Measurements from ENCODE around the gene YY1AP1. TPM values are rescaled to one million over a fixed set of nuclear protein-coding genes. Genes with fewer than 3 reads are reported as not detected.
"Not testable (repeated sequence)": the region's sequence is repeated elsewhere in the genome, so short reads cannot be mapped to it uniquely, and the experiment has no call there.

The YY1AP1 gene
- polyA plus RNA-seq, 3 donors, result 14.0 to 93.4 (median 24.3) TPM

GRCh38 chr1:155717041-155717440 lies 28.5 kb upstream of the YY1AP1 start:
- 100% methylated on average over 4 of the region's 7 CpGs for WGBS (ENCODE audit: insufficient coverage)
- intact Hi-C loops (cut with micrococcal nuclease), result no loop called here
- no peaks in the 10 kb centered on the region for H3K79me2 ChIP-seq (ENCODE audit: insufficient read depth, low read length)
- H2AFZ ChIP-seq (ENCODE audit: insufficient read depth, low read depth, low read length, poor library complexity, severe bottlenecking), result no peak overlapping the region
- DNase-seq, result no peak
- no peak for TF ChIP-seq CTCF (IDR thresholded peaks at IDR 0.05)
- no peak overlapping the region for H3K9ac ChIP-seq (ENCODE audit: insufficient read depth, low read length, poor library complexity, severe bottlenecking)
- peaks cover 27 to 74% of the 10 kb centered on the region in 2 donors for H3K36me3 ChIP-seq (replicated peaks in 1 of 2; ENCODE audit: control insufficient read depth in 1 of 2, insufficient read depth in 2 of 2, low read length in 2 of 2)
- no peaks in the 10 kb centered on the region for H3K27me3 ChIP-seq (ENCODE audit: control insufficient read depth in 2 of 2, insufficient read depth in 2 of 2, low read length in 2 of 2)
- no peak overlapping the region for H3K4me2 ChIP-seq (replicated peaks; ENCODE audit: extremely low read depth, low read length, poor library complexity, severe bottlenecking)
- Mint-ChIP-seq H3K4me1 (peaks cover 2% of the 10 kb centered on the region), H3K9me3 (peaks cover 0 to 2% (median 0%) of the 10 kb centered on the region in 7 donors), H3K36me3 (peaks cover 40 to 77% of the 10 kb centered on the region in 2 donors), H3K27ac (no peak overlapping the region), H3K4me3 (no peak overlapping the region), H3K27me3 (ENCODE audit: low read depth in 3 of 3) (no peaks in the 10 kb centered on the region)
- H4K20me1 ChIP-seq (ENCODE audit: insufficient read depth, low read length), result no peaks in the 10 kb centered on the region
- H3K4me3 ChIP-seq (replicated peaks in 1 of 3; ENCODE audit: low read depth in 2 of 3, low read length in 3 of 3), result no peak overlapping the region
- no peaks in the 10 kb centered on the region for H3K4me1 ChIP-seq (ENCODE audit: control insufficient read depth in 1 of 2, insufficient read depth in 2 of 2, low read length in 2 of 2)
- peak overlapping the region in 1 of 2 donors; percentile 3 for H3K27ac ChIP-seq (ENCODE audit: low read depth in 1 of 2, low read length in 2 of 2)
- H3K9me3 ChIP-seq (replicated peaks in 1 of 2; ENCODE audit: control insufficient read depth in 1 of 2, insufficient read depth in 1 of 2, low read length in 2 of 2), result no peaks in the 10 kb centered on the region

GRCh38 chr1:155715777-155716176 lies 27.2 kb upstream of the YY1AP1 start:
- no peak overlapping the region for H3K4me3 Mint-ChIP-seq
- H3K4me1 Mint-ChIP-seq, result peaks cover 2% of the 10 kb centered on the region
- Histone ChIP-seq H3K79me2 (ENCODE audit: insufficient read depth, low read length) (no peaks in the 10 kb centered on the region), H3K4me1 (ENCODE audit: control insufficient read depth in 1 of 2, insufficient read depth in 2 of 2, low read length in 2 of 2) (no peaks in the 10 kb centered on the region), H3K27me3 (ENCODE audit: control insufficient read depth in 2 of 2, insufficient read depth in 2 of 2, low read length in 2 of 2) (no peaks in the 10 kb centered on the region), H4K20me1 (ENCODE audit: insufficient read depth, low read length) (no peaks in the 10 kb centered on the region), H2AFZ (ENCODE audit: insufficient read depth, low read depth, low read length, poor library complexity, severe bottlenecking) (no peak overlapping the region), H3K9ac (ENCODE audit: insufficient read depth, low read length, poor library complexity, severe bottlenecking) (no peak overlapping the region), H3K4me3 (replicated peaks in 1 of 3; ENCODE audit: low read depth in 2 of 3, low read length in 3 of 3) (no peak overlapping the region), H3K4me2 (replicated peaks; ENCODE audit: extremely low read depth, low read length, poor library complexity, severe bottlenecking) (no peak overlapping the region), H3K9me3 (replicated peaks in 1 of 2; ENCODE audit: control insufficient read depth in 1 of 2, insufficient read depth in 1 of 2, low read length in 2 of 2) (no peaks in the 10 kb centered on the region), H3K27ac (ENCODE audit: low read depth in 1 of 2, low read length in 2 of 2) (no peak overlapping the region), H3K36me3 (replicated peaks in 1 of 2; ENCODE audit: control insufficient read depth in 1 of 2, insufficient read depth in 2 of 2, low read length in 2 of 2) (peaks cover 21 to 69% of the 10 kb centered on the region in 2 donors)
- H3K9me3 Mint-ChIP-seq, result peaks cover 0 to 2% (median 0%) of the 10 kb centered on the region in 7 donors
- no peaks in the 10 kb centered on the region for H3K27me3 Mint-ChIP-seq (ENCODE audit: low read depth in 3 of 3)
- 100% methylated on average over 3 of the region's 5 CpGs for WGBS (ENCODE audit: insufficient coverage)
- peaks cover 37 to 75% of the 10 kb centered on the region in 2 donors for H3K36me3 Mint-ChIP-seq
- no peak overlapping the region for H3K27ac Mint-ChIP-seq
- intact Hi-C loops (cut with micrococcal nuclease), result no loop called here
- DNase-seq, result no peak
- no peak for TF ChIP-seq CTCF (IDR thresholded peaks at IDR 0.05)

GRCh38 chr1:155715056-155715455 lies 26.5 kb upstream of the YY1AP1 start:
- H3K9me3 Mint-ChIP-seq; H3K4me1 ChIP-seq (ENCODE audit: control insufficient read depth in 1 of 2, insufficient read depth in 2 of 2, low read length in 2 of 2); H3K4me1 Mint-ChIP-seq; H2AFZ ChIP-seq (ENCODE audit: insufficient read depth, low read depth, low read length, poor library complexity, severe bottlenecking); H3K27me3 Mint-ChIP-seq (ENCODE audit: low read depth in 3 of 3); H3K4me3 ChIP-seq (replicated peaks in 1 of 3; ENCODE audit: low read depth in 2 of 3, low read length in 3 of 3); intact Hi-C loops (cut with micrococcal nuclease); H3K27me3 ChIP-seq (ENCODE audit: control insufficient read depth in 2 of 2, insufficient read depth in 2 of 2, low read length in 2 of 2); H4K20me1 ChIP-seq (ENCODE audit: insufficient read depth, low read length); H3K4me3 Mint-ChIP-seq; H3K9ac ChIP-seq (ENCODE audit: insufficient read depth, low read length, poor library complexity, severe bottlenecking); H3K79me2 ChIP-seq (ENCODE audit: insufficient read depth, low read length); H3K27ac ChIP-seq (ENCODE audit: low read depth in 1 of 2, low read length in 2 of 2); H3K9me3 ChIP-seq (replicated peaks in 1 of 2; ENCODE audit: control insufficient read depth in 1 of 2, insufficient read depth in 1 of 2, low read length in 2 of 2); DNase-seq; H3K4me2 ChIP-seq (replicated peaks; ENCODE audit: extremely low read depth, low read length, poor library complexity, severe bottlenecking): not testable (repeated sequence)
- H3K36me3 ChIP-seq (replicated peaks in 1 of 2; ENCODE audit: control insufficient read depth in 1 of 2, insufficient read depth in 2 of 2, low read length in 2 of 2), result peaks cover 23 to 66% of the 10 kb centered on the region in 2 donors
- H3K27ac Mint-ChIP-seq, result peak overlapping the region in 1 of 7 donors; percentile 23
- peaks cover 38 to 68% of the 10 kb centered on the region in 2 donors for H3K36me3 Mint-ChIP-seq
- no CpG with 5 or more reads among the region's 3 CpGs for WGBS (ENCODE audit: insufficient coverage)

Measured in CD14-positive monocyte (primary cell).